Measurements from ENCODE around the gene CSF3R. TPM values are rescaled to one million over a fixed set of nuclear protein-coding genes. Genes with fewer than 3 reads are reported as not detected.

The CSF3R gene
- total and polyA plus RNA-seq, 2 donors (not counting 3 experiments of a cell fraction or from before 2014, with no cell fraction given): not detected

DNA sequence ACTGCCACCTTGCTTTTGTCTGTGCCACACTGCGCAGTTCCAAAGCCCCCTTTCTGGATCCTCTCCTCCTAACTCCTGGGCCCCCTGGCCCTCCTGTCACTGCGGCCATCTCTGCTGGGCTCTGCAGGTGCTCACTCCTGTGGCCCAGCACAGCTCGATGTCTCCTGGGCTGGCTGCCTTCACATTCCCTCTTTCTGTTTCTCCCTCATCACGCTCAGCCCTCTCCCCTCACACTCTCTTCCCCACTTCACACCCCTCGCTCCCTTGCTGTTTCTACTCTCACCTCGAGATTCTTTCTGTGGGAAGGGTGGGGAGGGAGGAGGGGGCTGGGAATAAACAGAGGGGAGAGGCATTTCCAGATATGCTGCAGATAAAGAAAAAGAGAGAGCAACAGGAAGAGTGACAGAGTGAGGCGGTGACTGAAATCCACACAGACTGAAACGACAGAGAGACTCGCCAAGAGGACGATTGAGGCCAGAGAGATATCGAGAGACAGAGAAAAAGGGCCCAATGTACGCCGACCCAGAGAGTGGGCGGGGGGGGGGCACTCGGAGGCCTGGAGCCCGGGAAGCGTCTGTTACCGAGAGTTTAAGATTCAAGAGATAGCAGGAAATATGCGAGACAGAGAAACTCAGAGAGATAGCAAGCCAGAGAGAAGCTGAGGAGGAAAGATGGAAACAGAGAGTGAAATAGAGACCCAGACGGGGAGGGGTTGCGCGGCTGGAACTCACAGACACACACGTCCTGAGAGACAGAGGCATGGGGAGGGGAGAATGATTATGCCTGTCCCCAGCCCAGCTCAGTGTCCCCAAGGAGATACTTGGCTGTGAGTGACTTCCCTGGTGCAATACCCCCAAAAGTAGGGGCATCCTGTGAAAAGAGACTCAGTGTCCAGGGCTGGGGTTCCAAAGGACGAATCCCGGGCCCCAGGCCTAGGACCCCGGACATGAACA is 666 bp downstream of the CSF3R start:
- H3K9me3 ChIP-seq (replicated peaks; ENCODE audit: control insufficient read depth, insufficient read depth, low read length): no peaks in the 10 kb centered on the region
- no peaks in the 10 kb centered on the region for H4K20me1 ChIP-seq (replicated peaks; ENCODE audit: control insufficient read depth, extremely low read depth, insufficient read depth, low read length)
- FAIRE-seq (no peak), DNase-seq (ENCODE audit: low read depth, low spot score) (no peak)
- no peak overlapping the region for H2AFZ ChIP-seq (ENCODE audit: low read depth, low read length)
- TF ChIP-seq EZH2 (IDR thresholded peaks at IDR 0.05; ENCODE audit: borderline replicate concordance, low read depth, low read length, severe bottlenecking): no peak
- no peak for TF ChIP-seq POLR2AphosphoS5 (IDR thresholded peaks at IDR 0.05; ENCODE audit: insufficient read depth, low read depth, low read length)
- TF ChIP-seq, protein P1, sequence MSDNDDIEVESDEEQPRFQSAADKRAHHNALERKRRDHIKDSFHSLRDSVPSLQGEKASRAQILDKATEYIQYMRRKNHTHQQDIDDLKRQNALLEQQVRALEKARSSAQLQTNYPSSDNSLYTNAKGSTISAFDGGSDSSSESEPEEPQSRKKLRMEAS (IDR thresholded peaks at IDR 0.05; ENCODE audit: insufficient read depth, insufficient read length): no peak
- TF ChIP-seq MYC (IDR thresholded peaks at IDR 0.05; ENCODE audit: low read depth, low read length): no peak
- TF ChIP-seq, protein P2, sequence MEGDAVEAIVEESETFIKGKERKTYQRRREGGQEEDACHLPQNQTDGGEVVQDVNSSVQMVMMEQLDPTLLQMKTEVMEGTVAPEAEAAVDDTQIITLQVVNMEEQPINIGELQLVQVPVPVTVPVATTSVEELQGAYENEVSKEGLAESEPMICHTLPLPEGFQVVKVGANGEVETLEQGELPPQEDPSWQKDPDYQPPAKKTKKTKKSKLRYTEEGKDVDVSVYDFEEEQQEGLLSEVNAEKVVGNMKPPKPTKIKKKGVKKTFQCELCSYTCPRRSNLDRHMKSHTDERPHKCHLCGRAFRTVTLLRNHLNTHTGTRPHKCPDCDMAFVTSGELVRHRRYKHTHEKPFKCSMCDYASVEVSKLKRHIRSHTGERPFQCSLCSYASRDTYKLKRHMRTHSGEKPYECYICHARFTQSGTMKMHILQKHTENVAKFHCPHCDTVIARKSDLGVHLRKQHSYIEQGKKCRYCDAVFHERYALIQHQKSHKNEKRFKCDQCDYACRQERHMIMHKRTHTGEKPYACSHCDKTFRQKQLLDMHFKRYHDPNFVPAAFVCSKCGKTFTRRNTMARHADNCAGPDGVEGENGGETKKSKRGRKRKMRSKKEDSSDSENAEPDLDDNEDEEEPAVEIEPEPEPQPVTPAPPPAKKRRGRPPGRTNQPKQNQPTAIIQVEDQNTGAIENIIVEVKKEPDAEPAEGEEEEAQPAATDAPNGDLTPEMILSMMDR (IDR thresholded peaks at IDR 0.05; ENCODE audit: extremely low read depth in 1 of 2, insufficient read depth in 1 of 2, low read depth in 1 of 2, low read length in 2 of 2): no peak
- TF ChIP-seq POLR2A (IDR thresholded peaks at IDR 0.05; ENCODE audit: low read depth, low read length): no peak
- TF ChIP-seq GATA2 (IDR thresholded peaks at IDR 0.05; ENCODE audit: insufficient read depth, insufficient read length, low read depth, low read length): no peak
- TF ChIP-seq FOS (IDR thresholded peaks at IDR 0.05; ENCODE audit: borderline replicate concordance, insufficient read depth, low read length): no peak
- TF ChIP-seq JUN (IDR thresholded peaks at IDR 0.05; ENCODE audit: borderline replicate concordance, insufficient read depth, insufficient read length, low read depth): no peak
- H3K9ac ChIP-seq (replicated peaks; ENCODE audit: extremely low read depth, insufficient read depth, low read length): no peak overlapping the region
- H3K27ac ChIP-seq (ENCODE audit: insufficient read depth, low read depth, low read length): no peak overlapping the region
- H3K79me2 ChIP-seq (ENCODE audit: control insufficient read depth, insufficient read depth, low read length): no peaks in the 10 kb centered on the region
- ChIA-PET POLR2A (no interaction called here), CTCF (no interaction called here)
- H3K27me3 ChIP-seq (ENCODE audit: control insufficient read depth in 2 of 2, insufficient read depth in 2 of 2, low read length in 2 of 2): peaks cover 0 to 7% of the 10 kb centered on the region in 2 experiments
- no peak overlapping the region for H3K4me2 ChIP-seq (ENCODE audit: insufficient read depth, low read length)
- dilution Hi-C loops (cut with MboI; ENCODE audit: extremely low pct_ligation_motif_present, low sequenced_read_pairs): no loop called here
- H3K4me1 ChIP-seq (ENCODE audit: control insufficient read depth, extremely low read depth, insufficient read depth, low read length): no peaks in the 10 kb centered on the region
- no peak overlapping the region for H3K4me3 ChIP-seq (replicated peaks in 1 of 3; ENCODE audit: insufficient read depth in 1 of 3, low read depth in 1 of 3, low read length in 3 of 3)
- no peaks in the 10 kb centered on the region for H3K9me1 ChIP-seq (replicated peaks; ENCODE audit: control insufficient read depth, extremely low read depth, insufficient read depth, low read length)
- BruUV-seq (replicated peaks): no TSS peak
- intact Hi-C loops (cut with micrococcal nuclease): no loop called here
- no peaks in the 10 kb centered on the region for H3K36me3 ChIP-seq (ENCODE audit: control insufficient read depth in 2 of 2, extremely low read depth in 1 of 2, insufficient read depth in 2 of 2, low read length in 2 of 2)

Measured in endothelial cell of umbilical vein (primary cell).